Upper lobe of left lung (tissue), 6 donors: ENCODE data around the gene GARIN3. TPM values are rescaled to one million over a fixed set of nuclear protein-coding genes. Genes with fewer than 3 reads are reported as not detected.

Source experiments
- ATAC-seq, 2 donors: fragments of 200-7000 bp; cut with Tn5 transposase; one replicate each; pipeline ENCODE4 v1.9.1; 2022; ENCODE audit warnings: mild to moderate bottlenecking in 2 of 2, moderate library complexity in 2 of 2; ENCODE audit not compliant: low FRiP score in 2 of 2
- DNase-seq, 2 donors: peaks; one replicate each; pipeline ENCODE4 v3.0.0-alpha.2; 2019 to 2020
- H3K27ac ChIP-seq, 4 donors: fragments of 200-600 bp; sonication (generic); one replicate each; pipeline ENCODE4 v1.5.1; 2016 to 2019
- H3K27me3 ChIP-seq, 4 donors: fragments of 200-600 bp; sonication (generic); one replicate each; pipeline ENCODE4 v1.5.1; 2017 to 2019
- H3K36me3 ChIP-seq, 4 donors: fragments of 200-600 bp; sonication (generic); one replicate each; pipeline ENCODE4 v1.5.1; 2016 to 2019
- H3K4me1 ChIP-seq, 4 donors: fragments of 200-600 bp; sonication (generic); one replicate each; pipeline ENCODE4 v1.5.1; 2018 to 2019
- H3K4me3 ChIP-seq, 4 donors: fragments of 200-600 bp; sonication (generic); one replicate each; pipeline ENCODE4 v1.5.1; 2017 to 2019; ENCODE audit warnings: mild to moderate bottlenecking in 2 of 4, moderate library complexity in 1 of 4
- H3K9me3 ChIP-seq, 4 donors: fragments of 200-600 bp; sonication (generic); one replicate each; pipeline ENCODE4 v1.5.1; 2018 to 2019
- EP300 ChIP-seq, 4 donors: sonication (generic); formaldehyde crosslinking; IDR thresholded peaks; one replicate each; pipeline ENCODE4 v1.5.1; 2017; ENCODE audit warnings: antibody characterized with exemption in 4 of 4, control low read depth in 2 of 4
- POLR2A ChIP-seq, 4 donors: fragments of 450-650 bp; IDR thresholded peaks; one replicate each; pipeline ENCODE4 v1.5.1; 2016 to 2017; ENCODE audit warnings: antibody characterized with exemption in 4 of 4, mild to moderate bottlenecking in 2 of 4
- POLR2AphosphoS5 ChIP-seq, 2 donors: sonication (generic); formaldehyde crosslinking; IDR thresholded peaks; one replicate each; pipeline ENCODE4 v1.5.1; 2017; ENCODE audit warnings: antibody characterized with exemption in 2 of 2
- WGBS, 2 donors: methylation state at CpG; one replicate each; pipeline ENCODE4 v1.1.5; 2017 to 2018; 5-methylcytosine and 5-hydroxymethylcytosine counted together
- total RNA-seq, 6 donors: library from RNA; depleted of rRNA in 4 of 6; stranded (reverse); fragments of >200 nt in 4 of 6; gene quantifications; one replicate each; pipeline versions ENCODE4 v1.1.0 to v1.2.1, GENCODE V29; 2016 to 2021
- TF ChIP-seq, protein P1 (sequence below), 6 experiments: fragments of 450-650 bp in 4 of 6; fragments of 200-600 bp in 2 of 6; sonication (generic) in 2 of 6; IDR thresholded peaks; one replicate each; pipeline ENCODE4 v1.5.1; 2016 to 2019; ENCODE audit warnings: antibody characterized with exemption in 6 of 6
- donor health status: DM: no; HTN: no; CAD: no; lungs with moderate emphysema.
- donor health status: DM: no; HTN: yes; CAD: no; lungs with severe emphysema.

The GARIN3 gene
- total RNA-seq, 6 donors from 2014 or later: not detected

DNA sequence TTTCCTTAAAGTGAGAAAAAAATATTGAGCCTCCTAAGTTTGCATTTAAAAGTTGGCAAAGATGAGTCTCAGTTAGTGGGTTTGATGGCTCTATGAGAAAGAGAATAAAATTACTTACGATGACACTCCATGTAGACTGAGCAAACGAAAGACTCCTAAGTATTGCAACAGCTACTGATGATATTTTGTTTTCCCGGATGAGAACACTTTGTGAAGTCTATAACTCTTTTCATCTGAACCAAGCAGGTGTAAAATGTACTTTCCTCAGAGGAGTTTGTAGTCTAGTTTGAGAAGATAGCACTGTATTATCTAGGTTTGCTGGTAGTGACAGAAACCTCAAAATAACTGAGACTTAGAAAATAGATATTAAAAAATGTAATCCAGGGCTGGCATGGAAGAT, 12.9 kb upstream of the GARIN3 start:
- 86 to 87% methylated on average over 3 of the region's 3 CpGs for WGBS, 2 donors
- no peaks in the 10 kb centered on the region for H3K9me3 ChIP-seq
- no peaks in the 10 kb centered on the region for H3K27me3 ChIP-seq
- no peaks in the 10 kb centered on the region for H3K4me1 ChIP-seq
- TF ChIP-seq EP300 (IDR thresholded peaks at IDR 0.05) (no peak), POLR2A (IDR thresholded peaks at IDR 0.05) (no peak), POLR2AphosphoS5 (IDR thresholded peaks at IDR 0.05) (no peak)
- TF ChIP-seq, protein P1, sequence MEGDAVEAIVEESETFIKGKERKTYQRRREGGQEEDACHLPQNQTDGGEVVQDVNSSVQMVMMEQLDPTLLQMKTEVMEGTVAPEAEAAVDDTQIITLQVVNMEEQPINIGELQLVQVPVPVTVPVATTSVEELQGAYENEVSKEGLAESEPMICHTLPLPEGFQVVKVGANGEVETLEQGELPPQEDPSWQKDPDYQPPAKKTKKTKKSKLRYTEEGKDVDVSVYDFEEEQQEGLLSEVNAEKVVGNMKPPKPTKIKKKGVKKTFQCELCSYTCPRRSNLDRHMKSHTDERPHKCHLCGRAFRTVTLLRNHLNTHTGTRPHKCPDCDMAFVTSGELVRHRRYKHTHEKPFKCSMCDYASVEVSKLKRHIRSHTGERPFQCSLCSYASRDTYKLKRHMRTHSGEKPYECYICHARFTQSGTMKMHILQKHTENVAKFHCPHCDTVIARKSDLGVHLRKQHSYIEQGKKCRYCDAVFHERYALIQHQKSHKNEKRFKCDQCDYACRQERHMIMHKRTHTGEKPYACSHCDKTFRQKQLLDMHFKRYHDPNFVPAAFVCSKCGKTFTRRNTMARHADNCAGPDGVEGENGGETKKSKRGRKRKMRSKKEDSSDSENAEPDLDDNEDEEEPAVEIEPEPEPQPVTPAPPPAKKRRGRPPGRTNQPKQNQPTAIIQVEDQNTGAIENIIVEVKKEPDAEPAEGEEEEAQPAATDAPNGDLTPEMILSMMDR (IDR thresholded peaks at IDR 0.05): no peak
- H3K36me3 ChIP-seq: no peaks in the 10 kb centered on the region
- ATAC-seq: no peak
- no peak for DNase-seq
- no peak overlapping the region for H3K4me3 ChIP-seq
- no peak overlapping the region for H3K27ac ChIP-seq

DNA sequence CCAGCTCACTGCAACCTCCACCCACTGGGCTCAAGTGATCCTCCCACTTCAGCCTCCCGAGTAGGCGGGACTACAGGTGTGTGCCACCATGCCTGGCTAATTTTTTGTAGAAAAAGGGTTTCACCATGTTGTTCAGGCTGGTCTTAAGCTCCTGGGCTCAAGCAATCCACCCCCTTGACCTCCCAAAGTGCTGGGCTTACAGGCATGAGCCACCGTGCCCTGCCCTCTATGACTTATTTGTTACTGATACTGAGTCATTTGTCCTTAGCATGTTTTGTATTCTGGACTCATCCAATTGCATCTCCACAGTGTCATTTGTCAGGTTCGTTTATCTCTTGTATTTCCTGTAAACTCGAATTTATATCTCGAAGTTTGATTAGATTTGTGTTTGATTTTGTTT, 11.9 kb upstream of the GARIN3 start:
- no peak for ATAC-seq
- 58 to 61% methylated on average over 6 of the region's 6 CpGs for WGBS, 2 donors
- no peaks in the 10 kb centered on the region for H3K27me3 ChIP-seq

DNA sequence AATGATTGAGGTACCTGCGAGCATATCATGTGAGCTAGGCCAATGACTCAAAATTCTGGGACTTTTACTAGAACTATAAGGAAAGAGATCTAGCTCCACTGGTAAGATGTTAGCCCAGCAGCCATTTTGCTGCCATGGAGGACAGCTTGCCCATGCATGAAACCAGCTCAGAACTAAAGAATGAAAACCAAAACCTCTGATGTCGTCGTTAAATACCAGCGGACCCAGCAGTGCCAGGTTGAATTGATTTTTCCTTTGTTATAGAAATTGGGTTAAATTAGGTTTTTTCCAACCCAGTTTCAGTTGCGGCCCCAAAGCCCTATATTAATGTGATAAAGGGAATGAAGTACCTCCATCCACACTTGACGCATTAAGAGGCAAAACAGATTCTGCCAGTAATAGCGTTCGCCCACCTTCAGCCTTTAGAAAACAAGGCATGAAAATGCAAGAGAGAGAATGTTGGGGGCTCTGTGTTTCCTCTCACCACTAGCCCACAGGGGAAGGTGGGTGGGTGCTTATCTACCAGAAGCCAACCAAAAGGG, 9.1 kb upstream of the GARIN3 start:
- H3K27ac ChIP-seq: no peak overlapping the region
- DNase-seq: no peak
- H3K4me1 ChIP-seq: no peaks in the 10 kb centered on the region
- H3K9me3 ChIP-seq: no peaks in the 10 kb centered on the region
- no peak overlapping the region for H3K4me3 ChIP-seq
- H3K36me3 ChIP-seq: no peaks in the 10 kb centered on the region
- H3K27me3 ChIP-seq: no peaks in the 10 kb centered on the region
- ATAC-seq: no peak
- TF ChIP-seq POLR2A (IDR thresholded peaks at IDR 0.05): no peak
- no peak for TF ChIP-seq EP300 (IDR thresholded peaks at IDR 0.05)
- no peak for TF ChIP-seq POLR2AphosphoS5 (IDR thresholded peaks at IDR 0.05)
- WGBS, 2 donors: 91 to 96% methylated on average over 8 of the region's 8 CpGs

More for the DNA sequence above, 11.9 kb upstream of the GARIN3 start:
- Histone ChIP-seq H3K4me3 (no peak overlapping the region), H3K4me1 (no peaks in the 10 kb centered on the region), H3K27ac (no peak overlapping the region), H3K9me3 (no peaks in the 10 kb centered on the region), H3K36me3 (no peaks in the 10 kb centered on the region)
- TF ChIP-seq POLR2A (IDR thresholded peaks at IDR 0.05) (no peak), EP300 (IDR thresholded peaks at IDR 0.05) (no peak), POLR2AphosphoS5 (IDR thresholded peaks at IDR 0.05) (no peak)
- TF ChIP-seq, protein P1 (IDR thresholded peaks at IDR 0.05): no peak
- DNase-seq: no peak

DNA sequence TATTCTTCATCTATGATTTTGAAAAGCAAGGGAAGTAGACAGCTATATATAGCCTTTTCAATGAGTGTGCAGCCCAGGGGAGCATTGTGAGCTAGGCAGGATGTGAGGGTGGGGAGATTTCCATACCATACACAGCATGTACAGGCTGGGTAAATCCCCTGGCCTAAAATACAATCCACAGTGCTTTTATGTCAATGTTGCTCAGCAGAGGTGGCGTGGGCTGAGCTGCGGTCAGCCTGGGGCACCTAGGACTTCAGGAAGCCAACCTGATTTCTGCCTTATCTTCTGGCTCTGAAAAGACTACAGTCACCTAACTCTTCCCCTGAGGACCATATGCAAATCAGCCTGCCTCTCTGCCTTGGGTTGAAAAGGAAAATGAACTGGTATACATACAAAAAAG, 6.3 kb upstream of the GARIN3 start:
- DNase-seq (peak in 1 of 2 donors; percentile 21), ATAC-seq (no peak)
- Histone ChIP-seq H3K4me1 (no peaks in the 10 kb centered on the region), H3K9me3 (no peaks in the 10 kb centered on the region), H3K27me3 (no peaks in the 10 kb centered on the region), H3K36me3 (no peaks in the 10 kb centered on the region), H3K4me3 (no peak overlapping the region), H3K27ac (no peak overlapping the region)
- 43 to 65% methylated on average over 2 of the region's 2 CpGs for WGBS, 2 donors
- TF ChIP-seq EP300 (IDR thresholded peaks at IDR 0.05) (no peak), POLR2AphosphoS5 (IDR thresholded peaks at IDR 0.05) (no peak), POLR2A (IDR thresholded peaks at IDR 0.05) (no peak)
- TF ChIP-seq, protein P1 (IDR thresholded peaks at IDR 0.05): no peak

DNA sequence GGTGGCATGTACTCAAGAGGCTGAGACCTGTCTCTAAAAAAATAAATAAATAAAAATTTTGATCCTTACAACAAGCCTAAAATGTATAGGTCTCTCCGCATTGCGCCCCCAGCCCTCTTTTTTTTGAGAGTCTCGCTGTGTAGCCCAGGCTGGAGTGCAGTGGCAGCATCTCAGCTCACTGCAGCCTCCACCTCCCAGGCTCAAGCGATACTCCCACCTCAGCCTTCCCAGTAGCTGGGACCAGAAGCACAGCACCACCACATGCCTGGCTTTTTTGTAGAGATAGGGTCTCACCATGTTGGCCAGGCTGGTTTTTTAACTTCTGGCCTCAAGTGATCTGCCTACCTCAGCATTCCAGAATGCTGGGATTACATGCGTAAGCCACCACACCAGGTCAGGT, 2.2 kb upstream of the GARIN3 start:
- H3K4me1 ChIP-seq: no peaks in the 10 kb centered on the region
- 90 to 100% methylated on average over 5 of the region's 5 CpGs for WGBS, 2 donors
- H3K27me3 ChIP-seq: no peaks in the 10 kb centered on the region
- no peak overlapping the region for H3K27ac ChIP-seq
- H3K4me3 ChIP-seq: no peak overlapping the region
- TF ChIP-seq EP300 (IDR thresholded peaks at IDR 0.05) (no peak), POLR2AphosphoS5 (IDR thresholded peaks at IDR 0.05) (no peak), POLR2A (IDR thresholded peaks at IDR 0.05) (no peak)
- TF ChIP-seq, protein P1 (IDR thresholded peaks at IDR 0.05): no peak
- ATAC-seq (no peak), DNase-seq (no peak)
- H3K9me3 ChIP-seq: no peaks in the 10 kb centered on the region
- H3K36me3 ChIP-seq: no peaks in the 10 kb centered on the region
